Stimulated activated naive B cell treated with anti-CD40 and anti-IgM and Interleukin-4, amounts not matched to agents 10 μg/mL and 1 μg/mL and 100 μg/mL, for 72 hours (primary cell): Measurements from ENCODE around the gene ITPR2.
"Not testable (repeated sequence)": the region's sequence is repeated elsewhere in the genome, so short reads cannot be mapped to it uniquely, and the experiment has no call there.

Experiments
- ATAC-seq, 2 donors: fragments of 150-1000 bp; cut with Tn5 transposase; replicated peaks; 2 replicates each; pipeline ENCODE4 v1.10.0; 2021; ENCODE audit warnings: moderate library complexity in 1 of 2
- DNase-seq: peaks from one replicate; pipeline ENCODE4 v3.0.0; 2021
- H3K27ac Mint-ChIP-seq: one replicate; pipeline ENCODE4 v1.8.0; 2022; ENCODE audit warnings: mild to moderate bottlenecking, mixed read lengths
- H3K27me3 Mint-ChIP-seq, 2 donors: one replicate each; pipeline ENCODE4 v1.8.0; 2022; ENCODE audit warnings: mixed read lengths in 2 of 2
- H3K36me3 Mint-ChIP-seq, 2 donors: one replicate each; pipeline ENCODE4 v1.8.0; 2022; ENCODE audit warnings: mixed read lengths in 2 of 2, mild to moderate bottlenecking in 1 of 2
- H3K4me1 Mint-ChIP-seq, 2 donors: one replicate each; pipeline ENCODE4 v1.8.0; 2022; ENCODE audit warnings: mixed read lengths in 2 of 2, mild to moderate bottlenecking in 1 of 2
- H3K4me3 Mint-ChIP-seq, 2 donors: one replicate each; pipeline ENCODE4 v1.8.0; 2022; ENCODE audit warnings: mild to moderate bottlenecking in 2 of 2, mixed read lengths in 2 of 2, moderate library complexity in 1 of 2
- H3K9me3 Mint-ChIP-seq, 2 donors: one replicate each; pipeline ENCODE4 v1.8.0; 2022; ENCODE audit warnings: mixed read lengths in 2 of 2, mild to moderate bottlenecking in 1 of 2

The ITPR2 gene

GRCh38 chr12:26800347-26800746, 32.6 kb downstream of the ITPR2 start:
- Mint-ChIP-seq H3K9me3 (peaks cover 0 to 2% of the 10 kb centered on the region in 2 donors), H3K27ac (no peak overlapping the region), H3K4me3 (no peak overlapping the region), H3K27me3 (no peaks in the 10 kb centered on the region), H3K36me3 (peaks cover 0 to 13% of the 10 kb centered on the region in 2 donors), H3K4me1 (peaks cover 12 to 45% of the 10 kb centered on the region in 2 donors)
- no peak for DNase-seq
- no peak for ATAC-seq

GRCh38 chr12:26799741-26800140, 33.3 kb downstream of the ITPR2 start:
- Mint-ChIP-seq H3K4me3 (no peak overlapping the region), H3K27ac (no peak overlapping the region), H3K4me1 (peaks cover 12 to 45% of the 10 kb centered on the region in 2 donors), H3K27me3 (no peaks in the 10 kb centered on the region), H3K36me3 (peaks cover 0 to 12% of the 10 kb centered on the region in 2 donors), H3K9me3 (peaks cover 0 to 2% of the 10 kb centered on the region in 2 donors)
- no peak for DNase-seq
- ATAC-seq = peak in 1 of 2 donors; percentile 20

- peaks cover 0 to 12% of the 10 kb centered on the region in 2 donors for H3K36me3 Mint-ChIP-seq
- H3K9me3 Mint-ChIP-seq = peaks cover 0 to 2% of the 10 kb centered on the region in 2 donors
- ATAC-seq (no peak), DNase-seq (no peak)
- no peaks in the 10 kb centered on the region for H3K27me3 Mint-ChIP-seq
- peaks cover 12 to 39% of the 10 kb centered on the region in 2 donors for H3K4me1 Mint-ChIP-seq
- H3K27ac Mint-ChIP-seq = no peak overlapping the region
- no peak overlapping the region for H3K4me3 Mint-ChIP-seq
Observed at GRCh38 chr12:26798640-26799039, 34.4 kb downstream of the ITPR2 start.

DNA sequence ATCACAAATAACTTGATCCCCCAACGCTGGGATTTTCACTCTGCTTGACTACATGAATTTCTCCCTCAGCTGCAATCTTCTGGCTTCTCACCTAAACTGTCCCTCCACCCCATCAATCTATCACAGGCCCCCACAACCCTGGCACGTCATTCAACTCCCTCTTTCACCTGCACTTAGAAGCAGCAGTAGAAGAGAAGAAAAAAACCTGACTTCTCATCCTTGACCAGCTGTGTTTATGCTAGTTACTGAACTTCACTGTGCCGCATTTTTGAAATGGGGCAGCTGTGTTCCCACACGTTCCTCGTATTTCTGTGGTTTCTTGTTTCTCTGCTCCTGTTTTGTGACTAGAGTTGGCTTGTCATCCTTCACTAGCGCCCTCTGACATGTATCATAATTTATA, 35.0 kb downstream of the ITPR2 start:
- H3K27me3 Mint-ChIP-seq = no peaks in the 10 kb centered on the region
- ATAC-seq (peak; percentile 81 to 86), DNase-seq (no peak)
- H3K4me3 Mint-ChIP-seq = peak overlapping the region in 1 of 2 donors; percentile 25
- H3K4me1 Mint-ChIP-seq = peaks cover 10 to 33% of the 10 kb centered on the region in 2 donors
- H3K36me3 Mint-ChIP-seq = peaks cover 0 to 12% of the 10 kb centered on the region in 2 donors
- peak overlapping the region; percentile 74 for H3K27ac Mint-ChIP-seq
- peaks cover 0 to 2% of the 10 kb centered on the region in 2 donors for H3K9me3 Mint-ChIP-seq

DNA sequence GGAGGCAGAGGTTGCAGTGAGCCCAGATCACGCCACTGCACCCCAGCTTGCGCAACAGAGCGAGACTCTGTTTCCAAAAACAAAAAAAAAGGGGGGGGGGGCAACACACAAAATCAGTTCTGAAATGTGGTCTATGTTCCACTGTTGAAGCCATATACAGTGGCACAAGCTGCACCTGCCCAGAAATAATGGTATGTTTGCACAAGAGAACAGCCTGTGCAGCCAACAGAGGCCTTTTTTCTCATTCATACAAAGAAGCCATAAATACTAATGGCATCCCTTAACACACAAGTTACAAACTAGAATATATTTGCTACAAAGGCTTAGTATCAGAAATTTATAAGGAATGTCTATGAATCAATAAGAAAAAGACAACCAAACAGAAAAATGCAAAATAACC, 37.1 kb downstream of the ITPR2 start:
- ATAC-seq = no peak

DNA sequence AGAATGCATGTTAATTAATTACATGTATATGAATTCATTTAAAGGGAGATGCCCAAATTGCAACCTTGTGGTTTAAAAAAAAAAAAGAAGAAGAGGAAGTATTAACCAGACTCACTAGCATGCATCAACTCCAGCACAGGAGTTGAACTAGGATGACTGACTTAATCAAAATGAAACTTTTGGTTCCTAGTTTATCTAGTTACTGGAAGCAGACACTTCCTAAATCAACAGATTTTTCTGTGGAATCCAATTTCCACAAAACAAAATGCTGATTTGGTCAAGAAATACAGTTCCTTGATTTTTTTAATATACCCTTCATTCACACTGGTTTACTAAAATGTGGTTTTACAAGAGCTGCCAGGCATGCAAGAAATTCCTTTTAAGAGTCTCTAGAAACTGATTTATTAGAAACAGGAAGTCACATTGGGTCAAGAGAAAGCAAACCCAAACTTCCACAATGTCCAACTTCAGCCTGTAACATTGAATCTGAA, 41.6 kb downstream of the ITPR2 start:
- H3K4me3 Mint-ChIP-seq = no peak overlapping the region
- H3K9me3 Mint-ChIP-seq = peaks cover 0 to 1% of the 10 kb centered on the region in 2 donors
- ATAC-seq (peak; percentile 93 to 98), DNase-seq (no peak)
- no peak overlapping the region for H3K27ac Mint-ChIP-seq
- peaks cover 15 to 28% of the 10 kb centered on the region in 2 donors for H3K4me1 Mint-ChIP-seq
- H3K27me3 Mint-ChIP-seq = no peaks in the 10 kb centered on the region
- H3K36me3 Mint-ChIP-seq = peaks cover 12 to 22% of the 10 kb centered on the region in 2 donors

More for the DNA sequence above, 37.1 kb downstream of the ITPR2 start:
- Mint-ChIP-seq H3K9me3 (peaks cover 0 to 3% of the 10 kb centered on the region in 2 donors), H3K36me3 (peaks cover 2 to 9% of the 10 kb centered on the region in 2 donors), H3K4me3 (no peak overlapping the region), H3K27me3 (no peaks in the 10 kb centered on the region), H3K4me1 (peaks cover 19 to 47% of the 10 kb centered on the region in 2 donors), H3K27ac (no peak overlapping the region)
- no peak for DNase-seq

GRCh38 chr12:26790645-26790994, 42.4 kb downstream of the ITPR2 start:
- Mint-ChIP-seq H3K4me1 (peaks cover 15 to 28% of the 10 kb centered on the region in 2 donors), H3K27ac (no peak overlapping the region), H3K9me3 (peaks cover 0 to 1% of the 10 kb centered on the region in 2 donors), H3K4me3 (no peak overlapping the region), H3K36me3 (peaks cover 12 to 22% of the 10 kb centered on the region in 2 donors), H3K27me3 (no peaks in the 10 kb centered on the region)
- DNase-seq (no peak), ATAC-seq (no peak)

DNA sequence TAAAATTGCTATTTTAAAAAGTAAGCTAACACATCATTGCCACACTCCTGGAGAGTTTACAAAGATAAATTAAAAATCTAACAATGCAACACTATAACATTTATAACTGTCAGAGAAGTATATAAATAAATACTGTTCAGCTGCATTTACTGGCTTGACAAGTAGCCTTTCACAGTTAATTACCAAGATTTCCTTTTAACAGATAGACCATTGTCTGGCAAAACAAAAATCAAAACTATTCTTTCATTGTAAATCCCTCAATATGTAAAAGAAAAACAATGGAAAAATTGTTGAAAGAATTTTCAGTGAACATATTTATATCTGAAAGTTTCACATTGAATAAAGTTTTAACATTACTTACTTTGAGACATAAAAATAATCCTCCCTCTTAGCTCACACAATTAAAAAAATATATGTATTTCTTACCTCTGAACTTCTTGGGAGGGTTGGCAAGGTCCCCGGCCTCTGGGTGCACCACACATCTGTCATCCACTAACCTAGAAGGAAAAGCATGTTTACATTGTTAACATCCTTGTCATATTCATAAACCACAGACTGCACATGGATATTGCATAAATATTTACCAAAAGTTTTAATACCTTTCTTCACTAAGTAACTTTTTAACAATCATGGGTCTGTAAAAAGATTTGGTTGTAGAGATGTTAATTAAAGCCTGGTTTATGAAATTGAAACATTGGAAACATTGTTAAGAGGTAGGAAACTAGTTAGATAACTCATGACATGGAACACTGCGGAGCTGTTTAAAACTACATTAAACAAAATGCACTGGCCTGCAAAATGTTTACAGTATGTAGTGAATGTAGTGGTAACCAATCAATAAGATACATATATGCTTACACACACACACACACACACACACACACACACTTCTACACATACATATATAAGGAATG, 43.0 kb downstream of the ITPR2 start:
- H3K4me3 Mint-ChIP-seq = no peak overlapping the region
- peaks cover 12 to 22% of the 10 kb centered on the region in 2 donors for H3K36me3 Mint-ChIP-seq
- DNase-seq = no peak
- no peak overlapping the region for H3K27ac Mint-ChIP-seq
- H3K4me1 Mint-ChIP-seq = peaks cover 15 to 28% of the 10 kb centered on the region in 2 donors
- peaks cover 0 to 1% of the 10 kb centered on the region in 2 donors for H3K9me3 Mint-ChIP-seq
- ATAC-seq = no peak
- H3K27me3 Mint-ChIP-seq = no peaks in the 10 kb centered on the region

DNA sequence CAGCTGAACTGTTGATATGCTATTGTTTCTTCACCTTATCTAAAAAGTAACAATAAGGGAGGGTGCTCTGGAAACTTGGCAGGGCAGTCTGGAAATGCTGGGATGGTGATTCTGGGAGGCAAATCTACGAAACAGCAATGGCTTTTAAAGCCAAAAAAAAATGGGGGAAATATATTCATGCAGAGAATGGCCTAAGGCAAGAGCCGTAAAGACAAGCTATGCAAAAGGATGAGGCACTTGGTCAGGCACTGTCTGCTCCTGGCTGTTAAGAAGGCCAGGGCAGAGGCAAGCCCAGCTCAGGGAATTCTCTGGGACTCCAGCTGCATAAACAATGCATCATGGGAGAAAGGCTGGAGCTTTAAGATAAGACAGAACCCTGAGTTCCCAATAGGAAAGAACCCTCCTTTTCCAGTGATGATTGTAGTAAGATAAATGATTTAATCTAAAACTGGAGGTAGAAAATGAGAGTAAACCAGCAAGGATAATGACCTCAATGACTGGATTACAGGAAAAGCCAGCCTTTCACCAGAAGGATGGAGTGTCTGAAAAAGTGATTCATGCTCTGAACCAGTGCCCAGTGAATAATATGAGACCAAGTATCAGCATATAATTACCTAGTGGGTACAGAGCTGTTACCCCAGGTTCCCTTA, 46.0 kb downstream of the ITPR2 start:
- no peaks in the 10 kb centered on the region for H3K9me3 Mint-ChIP-seq
- DNase-seq = no peak
- H3K4me1 Mint-ChIP-seq = peaks cover 11 to 28% of the 10 kb centered on the region in 2 donors
- H3K4me3 Mint-ChIP-seq = no peak overlapping the region
- H3K27me3 Mint-ChIP-seq = no peaks in the 10 kb centered on the region
- no peak for ATAC-seq
- H3K36me3 Mint-ChIP-seq = peaks cover 21 to 35% of the 10 kb centered on the region in 2 donors
- H3K27ac Mint-ChIP-seq = no peak overlapping the region

DNA sequence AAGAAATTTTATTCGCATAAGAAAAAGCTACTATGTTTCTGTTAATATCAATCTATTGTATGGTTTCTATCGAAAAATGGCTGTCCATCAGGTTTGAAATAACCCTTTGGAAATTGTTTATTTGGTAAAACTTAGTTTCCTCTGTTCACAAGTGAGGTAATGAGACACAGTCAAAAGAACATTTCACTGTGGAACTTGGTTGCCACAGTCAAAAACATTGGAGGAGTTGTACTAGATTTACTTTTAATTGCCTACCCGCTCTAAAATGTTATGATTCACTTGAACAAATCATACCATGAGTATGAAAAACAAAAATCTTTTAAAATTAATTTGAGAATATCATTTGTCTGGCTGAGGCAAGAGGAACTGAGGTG, 46.5 kb downstream of the ITPR2 start:
- DNase-seq (no peak), ATAC-seq (no peak)
- Mint-ChIP-seq H3K9me3 (peaks cover 0 to under 1% of the 10 kb centered on the region in 2 donors), H3K4me1 (peaks cover 8 to 26% of the 10 kb centered on the region in 2 donors), H3K36me3 (peaks cover 22 to 36% of the 10 kb centered on the region in 2 donors), H3K27ac (no peak overlapping the region), H3K4me3 (no peak overlapping the region), H3K27me3 (no peaks in the 10 kb centered on the region)

DNA sequence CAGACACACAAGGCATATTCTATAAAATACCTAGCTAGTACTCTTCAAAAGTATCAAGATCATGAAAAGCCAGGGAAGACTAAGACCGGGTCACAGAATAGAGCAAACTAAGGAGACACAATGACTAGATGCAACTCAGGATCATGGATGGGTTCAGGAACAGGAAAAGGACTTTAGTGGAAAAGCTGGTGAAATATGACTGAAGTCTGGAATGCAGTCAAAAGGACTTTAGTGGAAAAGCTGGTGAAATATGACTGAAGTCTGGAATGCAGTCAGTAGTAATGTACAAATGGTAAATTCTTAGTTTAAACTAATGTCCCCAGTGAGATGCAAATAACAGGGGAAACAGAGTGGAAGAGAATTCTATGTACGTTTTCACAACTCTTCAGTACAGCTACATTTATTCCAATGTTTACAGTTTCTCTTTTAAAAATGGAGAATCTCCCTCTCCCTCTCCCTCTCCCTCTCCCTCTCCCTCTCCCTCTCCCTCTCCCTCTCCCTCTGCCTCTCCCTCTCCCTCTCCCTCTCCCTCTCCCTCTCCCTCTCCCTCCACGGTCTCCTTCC, 49.1 kb downstream of the ITPR2 start:
- not testable (repeated sequence) for H3K4me3 Mint-ChIP-seq, ATAC-seq, H3K27me3 Mint-ChIP-seq, H3K27ac Mint-ChIP-seq, DNase-seq, H3K9me3 Mint-ChIP-seq
- H3K4me1 Mint-ChIP-seq = peaks cover 6 to 12% of the 10 kb centered on the region in 2 donors
- peaks cover 35 to 60% of the 10 kb centered on the region in 2 donors for H3K36me3 Mint-ChIP-seq

GRCh38 chr12:26783131-26783526, 49.9 kb downstream of the ITPR2 start:
- Mint-ChIP-seq H3K36me3 (peaks cover 34 to 59% of the 10 kb centered on the region in 2 donors), H3K4me1 (peaks cover 2 to 6% of the 10 kb centered on the region in 2 donors), H3K27ac (no peak overlapping the region), H3K27me3 (no peaks in the 10 kb centered on the region), H3K9me3 (peaks cover 4 to 5% of the 10 kb centered on the region in 2 donors), H3K4me3 (no peak overlapping the region)
- no peak for DNase-seq
- no peak for ATAC-seq

- no peak overlapping the region for H3K27ac Mint-ChIP-seq
- ATAC-seq = no peak
Observed at GRCh38 chr12:26782372-26783130, 50.4 kb downstream of the ITPR2 start.

More at GRCh38 chr12:26782372-26783130, 50.4 kb downstream of the ITPR2 start:
- DNase-seq = no peak
- Mint-ChIP-seq H3K4me1 (peaks cover 2 to 6% of the 10 kb centered on the region in 2 donors), H3K36me3 (peaks cover 36 to 63% of the 10 kb centered on the region in 2 donors), H3K4me3 (no peak overlapping the region), H3K9me3 (peaks cover 4 to 7% of the 10 kb centered on the region in 2 donors), H3K27me3 (no peaks in the 10 kb centered on the region)
